Measurements from ENCODE around the gene LMO3. TPM values are rescaled to one million over a fixed set of nuclear protein-coding genes. Genes with fewer than 3 reads are reported as not detected.

The LMO3 gene
- total RNA-seq, 8 experiments from 2014 or later: 2.6 to 59.1 (median 28.0) TPM

DNA sequence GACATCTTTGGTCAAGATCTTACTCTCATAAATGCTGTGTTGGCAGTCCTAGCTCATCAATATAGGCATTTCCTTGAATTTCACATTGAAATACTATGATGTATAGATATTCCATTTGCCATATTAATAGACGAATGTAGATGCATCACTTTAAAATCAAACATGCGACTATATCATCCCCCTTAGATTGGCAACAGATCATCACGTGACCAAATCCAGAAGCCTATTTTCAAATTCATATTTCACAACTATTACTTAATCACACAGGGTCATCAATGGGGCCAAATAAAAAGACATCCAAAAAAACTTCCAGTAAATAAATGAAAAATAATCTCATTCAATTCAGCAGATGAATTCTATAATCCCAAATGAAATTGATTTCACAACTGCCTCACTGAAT is 15.3 kb downstream of the LMO3 start:
- in situ Hi-C loops (cut with MboI; ENCODE audit: low pct_unique_long_range_greater_than_20kb in 2 of 9, low sequenced_read_pairs in 9 of 9, unreplicated experiment in 9 of 9): no loop called here
- no peak overlapping the region for H3K27ac ChIP-seq
- H3K4me3 ChIP-seq: no peak overlapping the region
- no peak for ATAC-seq (replicated peaks in 6 of 8)
- peaks cover 16 to 22% of the 10 kb centered on the region in 2 donors for H3K4me1 ChIP-seq (replicated peaks in 1 of 2)
- WGBS, 10 experiments: 80 to 100% (median 100%) methylated on average over 1 to 3 of the region's 3 CpGs; no CpG with 5 or more reads in 2 of the 10 experiments

DNA sequence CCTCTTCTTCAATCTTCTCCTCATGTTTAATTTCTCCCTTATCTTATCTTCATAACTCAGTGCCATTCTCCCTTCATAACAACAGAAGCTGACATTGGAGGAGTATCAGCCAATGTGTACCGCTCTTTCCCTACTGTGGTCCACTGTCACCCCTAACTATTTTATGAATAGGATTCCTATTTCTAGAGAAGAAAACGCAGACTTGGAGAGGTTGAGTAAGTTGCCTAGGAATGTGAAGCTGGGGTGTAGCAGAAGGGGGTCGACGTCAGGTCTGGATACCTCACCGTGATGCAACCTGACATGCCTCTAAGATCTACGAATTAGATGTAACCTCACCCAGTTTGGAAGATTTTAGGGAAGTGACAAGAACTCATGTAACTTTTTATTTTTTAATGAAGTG is 17.1 kb downstream of the LMO3 start:
- 47 to 100% (median 93%) methylated on average over 1 to 5 of the region's 6 CpGs; no CpG with 5 or more reads in 4 of the 10 experiments for WGBS, 10 experiments
- H3K4me3 ChIP-seq: no peak overlapping the region
- no peak for ATAC-seq (replicated peaks in 6 of 8)
- peaks cover 16 to 19% of the 10 kb centered on the region in 2 donors for H3K4me1 ChIP-seq (replicated peaks in 1 of 2)
- no peak overlapping the region for H3K27ac ChIP-seq
- in situ Hi-C loops (cut with MboI; ENCODE audit: low pct_unique_long_range_greater_than_20kb in 2 of 9, low sequenced_read_pairs in 9 of 9, unreplicated experiment in 9 of 9): no loop called here

DNA sequence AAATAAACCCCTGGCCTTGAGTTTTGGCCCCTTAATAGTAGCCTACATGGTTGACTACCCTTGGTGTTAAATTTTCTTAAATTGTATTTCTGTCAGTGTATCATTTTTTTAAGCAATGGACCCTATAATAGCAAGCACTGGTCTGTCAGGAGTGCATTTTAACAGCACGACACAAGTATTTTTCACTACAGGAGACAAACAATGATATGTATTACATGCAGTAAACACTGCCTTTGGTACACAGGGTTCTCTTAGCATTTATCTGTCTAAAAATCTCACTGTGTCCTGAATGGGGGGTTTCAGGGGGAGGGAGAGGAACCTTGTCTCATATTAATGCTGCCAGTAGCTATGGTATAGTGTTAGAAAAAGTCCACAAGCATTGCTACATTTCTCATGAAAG is 18.4 kb downstream of the LMO3 start:
- Histone ChIP-seq H3K4me3 (no peak overlapping the region), H3K27ac (no peak overlapping the region), H3K4me1 (replicated peaks in 1 of 2) (peaks cover 16 to 19% of the 10 kb centered on the region in 2 donors)
- 36 to 100% (median 74%) methylated on average over 1 of the region's 1 CpG; no CpG with 5 or more reads in 4 of the 10 experiments for WGBS, 10 experiments
- in situ Hi-C loops (cut with MboI; ENCODE audit: low pct_unique_long_range_greater_than_20kb in 2 of 9, low sequenced_read_pairs in 9 of 9, unreplicated experiment in 9 of 9): no loop called here
- peak in 2 of 8 experiments; percentile 22 to 33 for ATAC-seq (replicated peaks in 6 of 8)

DNA sequence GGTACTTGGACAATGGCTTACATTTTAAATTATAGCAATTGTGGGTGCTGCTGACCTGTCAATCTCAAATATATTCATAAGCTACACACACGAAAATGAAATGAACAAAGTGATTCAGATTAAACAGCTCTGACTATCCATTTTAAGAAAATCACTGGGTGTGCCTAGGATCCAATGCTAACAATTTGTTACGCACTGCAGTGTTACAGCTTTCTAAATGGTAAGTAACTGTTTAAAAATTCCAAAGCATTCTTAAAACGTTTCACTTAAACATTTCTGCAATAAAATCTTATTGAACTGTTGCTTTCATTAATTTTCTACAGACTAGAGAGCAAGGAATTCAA is 18.9 kb downstream of the LMO3 start:
- peak in 1 of 8 experiments; percentile 10 for ATAC-seq (replicated peaks in 6 of 8)
- WGBS, 10 experiments: 11 to 83% (median 67%) methylated on average over 1 to 3 of the region's 3 CpGs
- H3K4me1 ChIP-seq (replicated peaks in 1 of 2): peaks cover 16 to 19% of the 10 kb centered on the region in 2 donors
- H3K4me3 ChIP-seq: no peak overlapping the region
- in situ Hi-C loops (cut with MboI; ENCODE audit: low pct_unique_long_range_greater_than_20kb in 2 of 9, low sequenced_read_pairs in 9 of 9, unreplicated experiment in 9 of 9): no loop called here
- no peak overlapping the region for H3K27ac ChIP-seq

DNA sequence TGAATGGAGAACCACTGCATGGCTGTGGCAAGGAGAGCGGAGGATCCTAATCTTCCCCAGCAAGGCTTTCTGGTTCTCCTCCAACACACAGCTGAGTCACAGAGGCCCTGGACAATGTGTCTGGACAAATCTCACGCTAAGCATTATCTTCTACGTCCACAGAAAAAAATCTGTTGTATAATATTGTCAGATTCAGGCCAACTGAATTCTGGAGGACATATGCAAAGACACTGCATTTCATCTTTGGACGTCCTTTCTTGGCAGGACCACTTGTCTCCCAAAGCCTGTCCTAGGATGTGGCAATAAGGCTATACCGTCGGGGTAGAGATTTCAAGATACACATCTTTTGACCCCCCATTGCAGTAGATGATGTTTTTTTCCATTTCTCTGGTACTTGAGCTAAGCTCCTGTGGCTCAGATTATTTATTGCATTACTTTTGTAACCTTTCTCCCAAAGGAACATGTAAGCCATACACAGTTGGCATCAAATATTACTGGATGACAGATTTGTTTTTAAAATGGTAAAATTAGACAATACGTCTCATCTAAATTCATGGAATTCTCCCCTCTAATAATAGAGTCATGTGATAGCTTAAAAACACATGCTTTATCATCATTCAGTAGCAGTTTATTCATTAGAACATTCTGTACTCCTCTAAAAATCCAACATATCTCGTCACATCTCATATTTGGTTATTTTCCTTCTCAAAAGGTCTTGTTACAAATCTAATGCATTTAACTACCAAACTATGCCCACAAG is 19.4 kb downstream of the LMO3 start:
- Histone ChIP-seq H3K4me1 (replicated peaks in 1 of 2) (peaks cover 16 to 19% of the 10 kb centered on the region in 2 donors), H3K27ac (no peak overlapping the region), H3K4me3 (no peak overlapping the region)
- in situ Hi-C loops (cut with MboI; ENCODE audit: low pct_unique_long_range_greater_than_20kb in 2 of 9, low sequenced_read_pairs in 9 of 9, unreplicated experiment in 9 of 9): no loop called here
- peak in 3 of 8 experiments; percentile 35 to 62 (median 57) for ATAC-seq (replicated peaks in 6 of 8)
- WGBS, 10 experiments: 41 to 100% (median 85%) methylated on average over 3 to 8 of the region's 8 CpGs

DNA sequence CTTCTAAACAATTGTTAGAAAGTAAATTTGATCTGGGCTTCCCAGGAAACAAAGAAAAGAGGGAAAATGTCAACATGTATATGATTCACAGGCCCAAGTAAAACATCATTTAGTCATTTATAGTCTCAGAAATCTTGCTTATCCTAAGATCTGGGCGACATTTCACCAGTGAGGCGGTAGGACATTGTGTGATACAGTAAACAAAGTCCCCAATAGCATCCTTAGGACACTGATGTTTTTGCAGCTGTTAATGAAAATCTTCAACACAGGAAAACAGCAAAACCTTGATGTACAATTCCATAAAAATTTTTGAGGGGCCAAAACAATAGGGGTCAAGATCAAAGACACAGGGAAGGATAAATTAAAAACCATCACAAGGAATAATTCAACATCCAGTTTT is 20.2 kb downstream of the LMO3 start:
- WGBS, 10 experiments: 30 to 100% (median 95%) methylated on average over 1 to 2 of the region's 2 CpGs; no CpG with 5 or more reads in 3 of the 10 experiments
- Histone ChIP-seq H3K27ac (no peak overlapping the region), H3K4me1 (replicated peaks in 1 of 2) (peaks cover 16 to 19% of the 10 kb centered on the region in 2 donors), H3K4me3 (no peak overlapping the region)
- no peak for ATAC-seq (replicated peaks in 6 of 8)
- in situ Hi-C loops (cut with MboI; ENCODE audit: low pct_unique_long_range_greater_than_20kb in 2 of 9, low sequenced_read_pairs in 9 of 9, unreplicated experiment in 9 of 9): no loop called here

DNA sequence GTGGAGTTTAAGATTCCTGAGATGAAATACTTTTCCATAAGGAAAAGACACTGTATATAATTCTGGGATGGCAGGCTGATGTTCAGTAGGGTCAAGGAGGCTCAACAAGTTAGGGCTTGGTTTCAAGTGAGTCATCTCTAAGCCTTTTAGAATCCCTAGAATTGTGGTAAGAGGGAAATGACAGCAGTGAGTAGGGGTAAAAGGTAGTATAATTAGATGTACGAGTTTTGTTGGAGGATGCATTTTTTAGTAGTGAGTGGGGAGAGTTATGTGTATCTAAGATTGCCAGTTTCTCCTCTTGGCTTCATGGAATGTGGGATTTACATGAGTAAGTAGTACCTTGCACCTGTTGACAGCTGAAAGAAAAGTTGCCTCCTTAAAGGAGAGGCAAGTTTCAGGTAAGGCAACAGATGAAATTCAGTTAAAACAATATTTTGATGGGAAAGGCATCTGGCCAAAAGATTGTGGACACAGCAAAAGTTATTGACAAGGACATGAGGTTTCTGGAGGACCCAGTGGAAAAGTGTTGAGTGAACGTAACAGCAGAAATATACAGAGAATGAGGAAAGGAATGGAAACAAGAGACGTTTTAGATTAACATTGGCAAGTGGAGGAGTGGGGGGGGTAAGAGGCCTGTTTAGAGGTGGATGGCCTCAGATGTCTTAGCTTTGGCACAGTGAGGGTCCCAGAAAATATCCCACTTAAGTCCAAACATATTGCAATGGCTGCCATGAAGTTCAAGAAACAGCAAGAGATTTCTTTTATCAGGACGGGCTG is 21.8 kb downstream of the LMO3 start:
- WGBS, 10 experiments: 18 to 100% (median 93%) methylated on average over 1 to 4 of the region's 4 CpGs
- Histone ChIP-seq H3K4me3 (no peak overlapping the region), H3K4me1 (replicated peaks in 1 of 2) (peaks cover 16 to 19% of the 10 kb centered on the region in 2 donors), H3K27ac (no peak overlapping the region)
- no peak for ATAC-seq (replicated peaks in 6 of 8)
- in situ Hi-C loops (cut with MboI; ENCODE audit: low pct_unique_long_range_greater_than_20kb in 2 of 9, low sequenced_read_pairs in 9 of 9, unreplicated experiment in 9 of 9): no loop called here

DNA sequence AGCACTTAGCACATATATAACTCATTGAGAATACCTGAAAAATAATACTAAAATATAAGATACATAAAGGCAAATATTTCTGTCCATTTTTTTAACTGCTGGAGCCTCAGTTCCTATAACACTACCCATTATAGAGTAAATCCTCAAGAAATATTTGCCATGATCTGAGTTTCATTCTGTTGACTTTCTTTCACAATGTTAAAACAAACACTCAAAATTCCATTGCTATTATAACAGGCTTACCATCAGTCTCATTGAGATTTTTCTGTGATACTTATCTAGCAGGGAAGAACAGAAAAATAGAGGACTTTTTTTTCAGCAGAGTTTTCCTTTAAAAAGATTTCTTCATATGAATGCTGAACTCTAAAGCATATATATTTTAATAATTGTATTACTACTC is 24.5 kb downstream of the LMO3 start:
- in situ Hi-C loops (cut with MboI; ENCODE audit: low pct_unique_long_range_greater_than_20kb in 2 of 9, low sequenced_read_pairs in 9 of 9, unreplicated experiment in 9 of 9): no loop called here
- Histone ChIP-seq H3K4me1 (replicated peaks in 1 of 2) (peaks cover 4 to 6% of the 10 kb centered on the region in 2 donors), H3K27ac (no peak overlapping the region), H3K4me3 (no peak overlapping the region)
- ATAC-seq (replicated peaks in 6 of 8): no peak

DNA sequence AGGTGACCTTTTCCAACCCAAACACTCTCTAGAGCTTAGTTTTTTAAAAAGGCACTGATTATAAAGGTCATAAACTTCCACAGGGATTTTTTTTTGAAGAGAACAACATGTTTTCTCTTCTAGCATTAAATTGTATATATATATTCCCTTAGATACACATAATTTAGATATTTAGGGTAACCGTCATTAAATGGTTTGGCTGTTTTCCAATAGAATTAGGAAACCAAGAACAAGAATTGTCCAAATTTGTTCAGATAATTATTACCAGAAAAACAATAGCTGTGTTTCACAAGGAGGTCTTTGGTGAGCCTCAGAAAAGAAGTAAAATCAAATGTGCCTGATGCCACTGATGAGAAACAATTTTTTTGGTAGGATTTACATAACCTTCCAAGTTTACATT is 26.9 kb downstream of the LMO3 start:
- no peak overlapping the region for H3K4me3 ChIP-seq
- 13 to 100% (median 97%) methylated on average over 1 of the region's 1 CpG for WGBS, 10 experiments
- peaks cover 3 to 8% of the 10 kb centered on the region in 2 donors for H3K4me1 ChIP-seq (replicated peaks in 1 of 2)
- H3K27ac ChIP-seq: no peak overlapping the region
- ATAC-seq (replicated peaks in 6 of 8): no peak
- in situ Hi-C loops (cut with MboI; ENCODE audit: low pct_unique_long_range_greater_than_20kb in 2 of 9, low sequenced_read_pairs in 9 of 9, unreplicated experiment in 9 of 9): no loop called here

DNA sequence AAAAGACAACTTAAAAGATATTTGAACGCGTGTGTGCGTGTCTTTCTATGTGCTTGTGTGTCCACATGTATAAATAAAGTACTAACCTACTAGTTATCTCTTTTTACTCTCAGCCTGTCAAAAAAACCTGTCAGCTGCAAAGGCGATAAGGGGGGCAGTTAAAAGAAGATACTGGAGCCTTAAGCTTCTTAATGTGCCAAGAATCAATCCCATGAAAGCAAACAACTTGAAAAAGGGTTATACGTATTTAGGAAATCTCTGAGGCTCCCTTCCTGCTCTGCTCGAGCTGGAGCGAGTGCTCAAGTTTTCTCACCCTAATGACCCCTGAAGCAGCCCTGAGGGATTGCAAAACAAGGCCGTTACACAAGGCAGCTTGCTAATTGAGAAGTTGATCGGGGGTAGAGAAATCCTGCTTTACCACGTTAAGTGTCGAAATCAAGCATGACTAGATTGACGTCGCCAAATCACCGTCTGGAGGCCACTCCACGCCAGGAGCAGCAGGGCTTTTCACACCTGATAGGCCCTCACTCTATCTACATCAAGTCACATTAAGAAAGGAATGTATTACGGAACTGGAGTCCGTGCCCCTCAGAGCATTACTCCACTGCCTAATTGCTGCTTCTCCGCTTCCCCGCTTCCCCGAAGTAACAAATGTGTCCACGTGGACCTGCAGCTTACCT is 32.4 kb downstream of the LMO3 start:
- in situ Hi-C loops (cut with MboI; ENCODE audit: low pct_unique_long_range_greater_than_20kb in 2 of 9, low sequenced_read_pairs in 9 of 9, unreplicated experiment in 9 of 9): no loop called here
- Histone ChIP-seq H3K27ac (peak overlapping the region in 1 of 2 donors; percentile 33), H3K4me1 (replicated peaks in 1 of 2) (peaks cover 19 to 22% of the 10 kb centered on the region in 2 donors), H3K4me3 (no peak overlapping the region)
- ATAC-seq (replicated peaks in 6 of 8): peak in 5 of 8 experiments; percentile 34 to 82 (median 71)
- WGBS, 10 experiments: 29 to 95% (median 74%) methylated on average over 1 to 15 of the region's 21 CpGs

DNA sequence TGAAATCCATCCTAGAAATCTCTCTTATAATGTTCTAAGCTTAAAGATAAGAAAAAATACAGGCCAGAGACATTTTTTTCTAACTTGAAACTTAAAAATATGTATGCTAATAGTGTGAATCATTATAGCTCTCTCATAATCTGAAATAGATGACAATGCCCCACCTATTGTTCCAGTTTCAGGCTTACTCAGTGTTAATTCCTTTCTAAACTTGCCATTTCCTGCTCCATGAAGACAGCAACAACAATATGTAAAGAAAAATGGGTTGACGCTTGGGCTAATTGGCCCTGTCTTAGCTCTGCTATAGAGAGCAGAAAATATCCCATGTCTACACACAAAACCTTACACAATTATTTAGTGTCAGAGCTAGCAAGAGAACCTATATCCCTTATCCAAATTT is 37.1 kb downstream of the LMO3 start:
- WGBS, 10 experiments: 17 to 100% (median 96%) methylated on average over 1 of the region's 1 CpG; no CpG with 5 or more reads in 6 of the 10 experiments
- Histone ChIP-seq H3K4me1 (replicated peaks in 1 of 2) (peaks cover 21 to 23% of the 10 kb centered on the region in 2 donors), H3K4me3 (no peak overlapping the region), H3K27ac (no peak overlapping the region)
- in situ Hi-C loops (cut with MboI; ENCODE audit: low pct_unique_long_range_greater_than_20kb in 2 of 9, low sequenced_read_pairs in 9 of 9, unreplicated experiment in 9 of 9): no loop called here
- peak in 2 of 8 experiments; percentile 77 to 88 for ATAC-seq (replicated peaks in 6 of 8)

DNA sequence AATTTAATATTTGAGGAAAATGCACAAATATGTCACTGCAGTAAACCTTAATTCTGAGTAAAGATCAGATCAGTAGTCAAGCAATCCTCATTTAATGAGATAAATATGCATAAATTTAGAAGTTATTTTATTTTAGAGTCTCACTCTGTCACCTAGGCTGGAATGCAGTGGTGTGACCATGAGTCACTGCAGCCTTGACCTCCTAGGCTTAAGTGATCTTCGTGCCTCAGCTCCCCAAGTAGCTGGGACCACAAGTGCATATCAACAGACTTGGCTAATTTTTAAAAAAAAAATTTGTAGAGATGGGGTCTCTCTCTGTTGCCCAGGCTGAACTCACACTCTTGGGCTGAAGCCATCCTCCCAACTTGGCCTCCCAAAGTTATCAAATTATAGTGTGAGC is 41.3 kb downstream of the LMO3 start:
- no peak overlapping the region for H3K27ac ChIP-seq
- 57 to 88% (median 76%) methylated on average over 1 of the region's 1 CpG; no CpG with 5 or more reads in 6 of the 10 experiments for WGBS, 10 experiments
- peaks cover 27 to 44% of the 10 kb centered on the region in 2 donors for H3K4me1 ChIP-seq (replicated peaks in 1 of 2)
- no peak for ATAC-seq (replicated peaks in 6 of 8)
- in situ Hi-C loops (cut with MboI; ENCODE audit: low pct_unique_long_range_greater_than_20kb in 2 of 9, low sequenced_read_pairs in 9 of 9, unreplicated experiment in 9 of 9): no loop called here
- H3K4me3 ChIP-seq: no peak overlapping the region

DNA sequence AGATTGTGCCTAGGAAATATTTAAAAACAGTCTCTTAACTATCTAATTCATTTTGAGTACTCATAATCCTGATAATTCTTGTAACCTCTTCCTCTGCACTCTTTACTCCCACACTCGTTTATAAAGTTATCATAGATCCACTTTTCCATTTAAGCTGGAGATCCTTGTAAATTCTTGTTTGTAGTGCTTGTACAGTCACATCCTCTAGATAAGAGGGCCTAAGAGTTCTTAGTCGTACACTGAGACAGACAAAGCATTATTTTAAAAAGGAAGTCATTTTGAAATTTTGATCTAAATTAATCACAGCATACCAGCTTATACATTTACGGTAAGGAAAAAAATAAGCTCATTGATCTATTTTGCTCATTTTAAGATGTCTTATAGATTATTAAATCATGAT is 42.5 kb downstream of the LMO3 start:
- no peak for ATAC-seq (replicated peaks in 6 of 8)
- Histone ChIP-seq H3K27ac (peak overlapping the region; percentile 2 to 57), H3K4me1 (replicated peaks in 1 of 2) (peaks cover 21 to 44% of the 10 kb centered on the region in 2 donors), H3K4me3 (no peak overlapping the region)
- in situ Hi-C loops (cut with MboI; ENCODE audit: low pct_unique_long_range_greater_than_20kb in 2 of 9, low sequenced_read_pairs in 9 of 9, unreplicated experiment in 9 of 9): no loop called here
- 22 to 93% (median 87%) methylated on average over 3 of the region's 3 CpGs; no CpG with 5 or more reads in 1 of the 10 experiments for WGBS, 10 experiments

All from motor neuron (in vitro differentiated cells).